ENCODE results near the gene FRRS1. TPM values are rescaled to one million over a fixed set of nuclear protein-coding genes. Genes with fewer than 3 reads are reported as not detected.

FRRS1 gene
- total and polyA plus RNA-seq, 12 donors = 0.88 to 8.2 (median 4.7) TPM

GRCh38 chr1:99700020-99700419 lies 66.4 kb downstream of the FRRS1 start:
- H3K4me1 ChIP-seq = peaks cover 0 to 7% (median 0%) of the 10 kb centered on the region in 9 donors
- peaks cover 0 to 6% (median 0%) of the 10 kb centered on the region in 11 donors for H3K9me3 ChIP-seq
- no peak for TF ChIP-seq CTCF (IDR thresholded peaks at IDR 0.05)
- ATAC-seq (no peak), DNase-seq (no peak)
- no peaks in the 10 kb centered on the region for H3K27me3 ChIP-seq
- peaks cover 0 to 13% (median 2%) of the 10 kb centered on the region in 9 donors for H3K36me3 ChIP-seq
- intact Hi-C loops (cut with DNase I) = loop anchor here in 4 of 10 donors (10.0 kb wide), 3 partner anchors 175 to 905 kb away; no protein-coding TSS in a partner anchor
- H3K4me3 ChIP-seq = no peak overlapping the region
- H3K27ac ChIP-seq = no peak overlapping the region
- WGBS, 2 donors = 90 to 92% methylated on average over 3 of the region's 3 CpGs

GRCh38 chr1:99697580-99697979 lies 68.9 kb downstream of the FRRS1 start:
- no peak for TF ChIP-seq CTCF (IDR thresholded peaks at IDR 0.05)
- H3K4me1 ChIP-seq = peaks cover 0 to 7% (median 0%) of the 10 kb centered on the region in 9 donors
- 40 to 49% methylated on average over 1 of the region's 1 CpG for WGBS, 2 donors
- H3K9me3 ChIP-seq = peaks cover 0 to 6% (median 0%) of the 10 kb centered on the region in 11 donors
- intact Hi-C loops (cut with DNase I) = loop anchor here in 1 of 10 donors (10.0 kb wide), 1 partner anchor 103 kb away; no protein-coding TSS in a partner anchor
- no peaks in the 10 kb centered on the region for H3K27me3 ChIP-seq
- H3K4me3 ChIP-seq = no peak overlapping the region
- ATAC-seq (no peak), DNase-seq (no peak)
- H3K36me3 ChIP-seq = peaks cover 0 to 37% (median 12%) of the 10 kb centered on the region in 9 donors
- H3K27ac ChIP-seq = no peak overlapping the region

- no peak overlapping the region for H3K4me3 ChIP-seq
- no peak for TF ChIP-seq CTCF (IDR thresholded peaks at IDR 0.05)
- peaks cover 0 to 6% (median 0%) of the 10 kb centered on the region in 11 donors for H3K9me3 ChIP-seq
- WGBS, 2 donors = 73 to 90% methylated on average over 2 of the region's 2 CpGs
- intact Hi-C loops (cut with DNase I) = loop anchor here in 1 of 10 donors (10.0 kb wide), 1 partner anchor 102 kb away; no protein-coding TSS in a partner anchor
- H3K36me3 ChIP-seq = peaks cover 0 to 47% (median 14%) of the 10 kb centered on the region in 9 donors
- DNase-seq = no peak
- peak in 6 of 8 donors; percentile 17 to 56 (median 30) for ATAC-seq
- peaks cover 0 to 17% (median 6%) of the 10 kb centered on the region in 9 donors for H3K4me1 ChIP-seq
- H3K27me3 ChIP-seq = no peaks in the 10 kb centered on the region
- H3K27ac ChIP-seq = peak overlapping the region in 1 of 10 donors; percentile 28
Measured at GRCh38 chr1:99696616-99697015, 69.8 kb downstream of the FRRS1 start.

GRCh38 chr1:99691175-99691574 lies 75.3 kb downstream of the FRRS1 start:
- Histone ChIP-seq H3K4me3 (no peak overlapping the region), H3K27me3 (no peaks in the 10 kb centered on the region), H3K27ac (peak overlapping the region in 8 of 10 donors; percentile 26 to 74 (median 57)), H3K9me3 (no peaks in the 10 kb centered on the region), H3K4me1 (peaks cover 0 to 45% (median 26%) of the 10 kb centered on the region in 9 donors), H3K36me3 (peaks cover 0 to 94% (median 40%) of the 10 kb centered on the region in 9 donors)
- no peak for TF ChIP-seq CTCF (IDR thresholded peaks at IDR 0.05)
- WGBS, 2 donors = 58 to 66% methylated on average over 2 of the region's 2 CpGs
- peak; percentile 37 to 83 (median 67) for ATAC-seq
- intact Hi-C loops (cut with DNase I) = loop anchor here in 1 of 10 donors (10.0 kb wide), 1 partner anchor 96 kb away; no protein-coding TSS in a partner anchor
- no peak for DNase-seq

Data from heart right ventricle (tissue), 16 donors.